GM23338 (cell line): ENCODE data around the gene DNLZ. TPM values are rescaled to one million over a fixed set of nuclear protein-coding genes. Genes with fewer than 3 reads are reported as not detected.
A peak's percentile ranks its signal among the peaks of the same experiment; 100 is the strongest.

Source experiments
- ATAC-seq: fragments of 200-7000 bp; cut with Tn5 transposase; 3 replicates; pipeline ENCODE4 v1.9.1; 2020
- DNase-seq: peaks from one replicate; pipeline ENCODE4 v3.0.0-alpha.2; 2015; ENCODE audit warnings: low spot score
- H2AFZ ChIP-seq: fragments of 200-600 bp; sonication (generic); 2 replicates; pipeline ENCODE4 v1.8.0; 2016; ENCODE audit warnings: antibody characterized with exemption, mild to moderate bottlenecking, moderate library complexity
- H3F3A ChIP-seq: fragments of 200-600 bp; sonication (generic); replicated peaks from 2 replicates; pipeline ENCODE4 v1.8.0; 2017; ENCODE audit warnings: antibody characterized with exemption, mixed run types, low read depth
- H3K27ac ChIP-seq: fragments of 200-600 bp; sonication (generic); 2 replicates; pipeline ENCODE4 v1.6.1; 2016; ENCODE audit warnings: low read depth
- H3K27me3 ChIP-seq: fragments of 200-600 bp; sonication (generic); 2 replicates; pipeline ENCODE4 v1.8.0; 2016; ENCODE audit warnings: mild to moderate bottlenecking, mixed run types, moderate library complexity; ENCODE audit not compliant: insufficient read depth
- H3K36me3 ChIP-seq: fragments of 200-600 bp; sonication (generic); 2 replicates; pipeline ENCODE4 v1.8.0; 2016; ENCODE audit warnings: mild to moderate bottlenecking; ENCODE audit not compliant: insufficient read depth
- H3K4me1 ChIP-seq: fragments of 200-600 bp; sonication (generic); 2 replicates; pipeline ENCODE4 v1.8.0; 2016; ENCODE audit warnings: mild to moderate bottlenecking, moderate library complexity; ENCODE audit not compliant: insufficient read depth
- H3K4me2 ChIP-seq: fragments of 200-600 bp; sonication (generic); 2 replicates; pipeline ENCODE4 v1.7.1; 2017; ENCODE audit warnings: mixed run types
- H3K4me3 ChIP-seq: fragments of 200-600 bp; sonication (generic); 2 replicates; pipeline ENCODE4 v1.6.1; 2016; ENCODE audit warnings: mixed run types
- H3K79me2 ChIP-seq: fragments of 200-600 bp; sonication (generic); replicated peaks from 2 replicates; pipeline ENCODE4 v1.8.0; 2017; ENCODE audit warnings: mild to moderate bottlenecking; ENCODE audit not compliant: insufficient read depth
- H3K9me2 ChIP-seq: fragments of 200-600 bp; sonication (generic); 2 replicates; pipeline ENCODE4 v1.8.0; 2017; ENCODE audit not compliant: insufficient read depth
- H4K20me1 ChIP-seq: fragments of 200-600 bp; sonication (generic); replicated peaks from 2 replicates; pipeline ENCODE4 v1.8.0; 2017; ENCODE audit warnings: mild to moderate bottlenecking; ENCODE audit not compliant: insufficient read depth
- H3K27ac Mint-ChIP-seq: 2 replicates; pipeline ENCODE4 v1.8.0; 2020; ENCODE audit warnings: inconsistent platforms, mild to moderate bottlenecking, moderate library complexity, mixed read lengths
- H3K27me3 Mint-ChIP-seq: 3 replicates; pipeline ENCODE4 v1.8.0; 2022; ENCODE audit warnings: low read depth, mild to moderate bottlenecking, moderate library complexity, mixed read lengths, inconsistent platforms; ENCODE audit not compliant: insufficient read depth, poor library complexity
- H3K36me3 Mint-ChIP-seq: 3 replicates; pipeline ENCODE4 v1.8.0; 2021; ENCODE audit warnings: low read depth, mild to moderate bottlenecking, inconsistent platforms, moderate library complexity, mixed read lengths
- H3K4me1 Mint-ChIP-seq: 3 replicates; pipeline ENCODE4 v1.8.0; 2020; ENCODE audit warnings: mild to moderate bottlenecking, inconsistent platforms, mixed read lengths
- H3K4me3 Mint-ChIP-seq: 3 replicates; pipeline ENCODE4 v1.8.0; 2021; ENCODE audit warnings: moderate library complexity, mild to moderate bottlenecking, inconsistent platforms, mixed read lengths
- H3K9me3 Mint-ChIP-seq: 3 replicates; pipeline ENCODE4 v1.8.0; 2020; ENCODE audit warnings: moderate library complexity, mild to moderate bottlenecking, inconsistent platforms, mixed read lengths
- CREB1 ChIP-seq: fragments of 250-450 bp; sonication (Bioruptor Pico); IDR thresholded peaks from 2 replicates; pipeline ENCODE4 v1.5.0; 2020; ENCODE audit warnings: low read depth, mild to moderate bottlenecking, moderate library complexity
- CTCF ChIP-seq, 2 experiments: fragments of 200-600 bp in 1 of 2; sonication (generic) in 1 of 2; conservative IDR thresholded peaks; 2 replicates each; pipeline versions ENCODE4 v1.5.1 to v1.6.1; 2016 to 2017; ENCODE audit warnings: antibody characterized with exemption in 2 of 2, low read depth in 2 of 2, mild to moderate bottlenecking in 2 of 2, moderate library complexity in 1 of 2
- ETS1 ChIP-seq: IDR thresholded peaks from 2 replicates; pipeline ENCODE4 v1.6.1; 2016; ENCODE audit warnings: antibody characterized with exemption
- EZH2 ChIP-seq: fragments of 200-600 bp; sonication (generic); IDR thresholded peaks from one replicate; pipeline ENCODE4 v1.8.0; 2017; ENCODE audit warnings: antibody characterized with exemption, mild to moderate bottlenecking, low read depth; ENCODE audit not compliant: unreplicated experiment
- EZH2phosphoT487 ChIP-seq: fragments of 200-600 bp; sonication (generic); IDR thresholded peaks from one replicate; pipeline ENCODE4 v1.8.1; 2018; ENCODE audit warnings: antibody characterized with exemption; ENCODE audit not compliant: unreplicated experiment
- JUNB ChIP-seq: IDR thresholded peaks from one replicate; pipeline ENCODE4 v1.6.1; 2016; ENCODE audit warnings: antibody characterized with exemption; ENCODE audit not compliant: unreplicated experiment
- NANOG ChIP-seq: IDR thresholded peaks from 2 replicates; pipeline ENCODE4 v1.6.1; 2016; ENCODE audit warnings: antibody characterized with exemption, borderline replicate concordance
- POLR2AphosphoS5 ChIP-seq: IDR thresholded peaks from 2 replicates; pipeline ENCODE4 v1.6.1; 2016; ENCODE audit warnings: antibody characterized with exemption, low read depth
- REST ChIP-seq: IDR thresholded peaks from one replicate; pipeline ENCODE4 v1.6.1; 2018; ENCODE audit warnings: antibody characterized with exemption; ENCODE audit not compliant: unreplicated experiment
- STAT1 ChIP-seq: IDR thresholded peaks from one replicate; pipeline ENCODE4 v1.6.1; 2016; ENCODE audit warnings: antibody characterized with exemption; ENCODE audit not compliant: unreplicated experiment
- ZNF114 ChIP-seq: fragments of 250-450 bp; sonication (Bioruptor Pico); IDR thresholded peaks from 2 replicates; pipeline ENCODE4 v1.5.0; 2020; ENCODE audit warnings: mild to moderate bottlenecking, moderate library complexity
- ZNF331 ChIP-seq: fragments of 250-450 bp; sonication (Bioruptor Pico); IDR thresholded peaks from 2 replicates; pipeline ENCODE4 v1.5.0; 2020; ENCODE audit warnings: low read depth, mild to moderate bottlenecking, moderate library complexity
- polyA plus RNA-seq: library from polyadenylated mRNA; unstranded; fragments of >200 nt; fragmentation: Nextera tagmentation; extraction: Ambion mirVana; gene quantifications from 2 replicates; pipeline ENCODE4 v1.2.1, GENCODE V29; 2016
- total RNA-seq: library from RNA; depleted of rRNA; stranded (reverse); fragments of >200 nt; shearing (Covaris generic); gene quantifications from 2 replicates; pipeline ENCODE4 v1.2.3, GENCODE V29; 2014

The DNLZ gene
- total and polyA plus RNA-seq, 2 experiments from 2014 or later: 33.4 to 53.9 TPM

- ATAC-seq (no peak), DNase-seq (no peak)
- Mint-ChIP-seq H3K4me1 (peaks cover 8% of the 10 kb centered on the region), H3K4me3 (no peak overlapping the region), H3K27me3 (peaks cover 10% of the 10 kb centered on the region), H3K9me3 (no peaks in the 10 kb centered on the region), H3K27ac (no peak overlapping the region), H3K36me3 (no peaks in the 10 kb centered on the region)
- Histone ChIP-seq H2AFZ (no peak overlapping the region), H3K27me3 (no peaks in the 10 kb centered on the region), H3K4me2 (no peak overlapping the region), H3K27ac (no peak overlapping the region), H3K4me1 (peaks cover 17% of the 10 kb centered on the region), H4K20me1 (no peaks in the 10 kb centered on the region), H3K9me2 (no peaks in the 10 kb centered on the region), H3K79me2 (no peaks in the 10 kb centered on the region; the same call in 1 of the 2 replicates), H3K36me3 (no peaks in the 10 kb centered on the region), H3K4me3 (no peak overlapping the region), H3F3A (0 out of 2 replicates have a peak, but pooled peaks cover 3% of the 10 kb centered on the region)
- TF ChIP-seq ETS1 (no peak), CTCF (conservative IDR thresholded peaks at IDR 0.05; ENCODE audit: low read depth in 2 of 2) (peak in 1 of 2 experiments; percentile 38; a peak in 2 of 4 replicates), EZH2phosphoT487 (no peak)
These were observed 38.8 kb downstream of the DNLZ start for GRCh38 chr9:136324501-136325300.

- no peaks in the 10 kb centered on the region for H4K20me1 ChIP-seq
- no peak overlapping the region for H3K4me2 ChIP-seq
- no peaks in the 10 kb centered on the region for H3K36me3 ChIP-seq
- no peaks in the 10 kb centered on the region for H3K36me3 Mint-ChIP-seq
- H3F3A ChIP-seq: 0 out of 2 replicates have a peak, but pooled peaks cover 3% of the 10 kb centered on the region
- no peaks in the 10 kb centered on the region for H3K79me2 ChIP-seq
- no peak overlapping the region for H3K4me3 ChIP-seq
- H3K4me1 ChIP-seq: peaks cover 11% of the 10 kb centered on the region
- H3K27ac ChIP-seq: no peak overlapping the region
- H2AFZ ChIP-seq: no peak overlapping the region
- no peak overlapping the region for H3K4me3 Mint-ChIP-seq
- peaks cover 4% of the 10 kb centered on the region; the same call in 1 of the 3 replicates for H3K4me1 Mint-ChIP-seq
- no peaks in the 10 kb centered on the region for H3K9me3 Mint-ChIP-seq
- ATAC-seq (no peak), DNase-seq (no peak)
- H3K9me2 ChIP-seq: no peaks in the 10 kb centered on the region
- no peaks in the 10 kb centered on the region for H3K27me3 ChIP-seq
- no peak overlapping the region for H3K27ac Mint-ChIP-seq
- peaks cover 7% of the 10 kb centered on the region for H3K27me3 Mint-ChIP-seq
- no peak for TF ChIP-seq CTCF (conservative IDR thresholded peaks at IDR 0.05; ENCODE audit: low read depth in 2 of 2)
- no peak for TF ChIP-seq ETS1
- no peak for TF ChIP-seq POLR2AphosphoS5
- TF ChIP-seq CREB1: no peak
- no peak for TF ChIP-seq STAT1
- no peak for TF ChIP-seq EZH2
- TF ChIP-seq EZH2phosphoT487: no peak
- TF ChIP-seq ZNF114 (CRISPR knock-in tag): no peak
- TF ChIP-seq ZNF331 (CRISPR knock-in tag): no peak
- TF ChIP-seq NANOG: no peak
- TF ChIP-seq REST: no peak
- no peak for TF ChIP-seq JUNB
These were observed 40.2 kb downstream of the DNLZ start for GRCh38 chr9:136323371-136323789.
